GM19023 (cell line): Measurements from ENCODE around the gene TMEM209.
"Not testable (repeated sequence)": the region's sequence is repeated elsewhere in the genome, so short reads cannot be mapped to it uniquely, and the experiment has no call there.

ENCODE experiments used
- ATAC-seq: cut with Tn5 transposase; IDR thresholded peaks from one replicate; pipeline ENCODE4 v1.9.1; 2021; ENCODE audit warnings: mild to moderate bottlenecking, moderate library complexity; ENCODE audit not compliant: unreplicated experiment

Gene TMEM209

DNA sequence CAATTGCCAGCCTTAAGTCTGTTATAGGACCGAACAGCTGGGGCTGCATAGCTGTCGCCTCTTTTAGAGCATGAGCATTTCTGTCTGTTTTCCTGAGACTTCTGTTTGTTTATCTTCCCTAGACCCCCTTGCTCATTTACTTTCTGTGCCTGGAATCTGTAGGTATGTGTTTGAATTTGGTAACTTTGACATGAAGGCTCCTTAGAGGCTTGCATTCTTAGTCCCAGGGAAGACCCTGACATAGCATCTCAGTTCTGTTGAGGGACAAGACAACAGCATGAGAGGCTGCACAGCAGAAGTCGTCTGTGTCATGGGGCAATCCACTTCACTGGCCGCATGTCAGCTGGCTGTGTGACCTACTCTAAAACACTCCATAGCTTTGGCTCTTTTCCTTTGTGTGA, 76.2 kb downstream of the TMEM209 start:
- no peak for ATAC-seq

DNA sequence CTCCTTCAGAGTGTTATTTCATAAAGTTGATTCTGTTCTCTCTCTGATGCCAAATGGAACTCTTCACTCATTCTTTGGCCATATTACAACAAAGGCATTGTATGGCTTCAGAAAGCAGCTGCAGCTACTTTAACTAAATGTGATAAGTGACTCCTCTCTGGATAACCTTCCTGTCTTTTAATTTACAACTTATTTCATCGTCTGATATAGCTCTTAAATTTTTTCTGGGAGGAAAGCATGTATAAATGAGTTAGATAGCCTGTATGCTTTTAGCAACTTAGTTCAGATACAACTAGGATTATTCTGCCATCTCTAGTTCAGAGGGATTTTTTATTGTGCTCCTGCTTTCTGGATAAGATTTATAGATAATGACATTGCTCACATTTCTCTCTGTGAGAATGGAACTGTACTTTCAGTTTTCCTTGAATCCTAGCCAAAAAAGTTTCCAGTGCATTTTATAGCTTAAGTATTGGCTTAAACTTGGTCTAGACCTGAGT, 77.3 kb downstream of the TMEM209 start:
- ATAC-seq, result no peak

DNA sequence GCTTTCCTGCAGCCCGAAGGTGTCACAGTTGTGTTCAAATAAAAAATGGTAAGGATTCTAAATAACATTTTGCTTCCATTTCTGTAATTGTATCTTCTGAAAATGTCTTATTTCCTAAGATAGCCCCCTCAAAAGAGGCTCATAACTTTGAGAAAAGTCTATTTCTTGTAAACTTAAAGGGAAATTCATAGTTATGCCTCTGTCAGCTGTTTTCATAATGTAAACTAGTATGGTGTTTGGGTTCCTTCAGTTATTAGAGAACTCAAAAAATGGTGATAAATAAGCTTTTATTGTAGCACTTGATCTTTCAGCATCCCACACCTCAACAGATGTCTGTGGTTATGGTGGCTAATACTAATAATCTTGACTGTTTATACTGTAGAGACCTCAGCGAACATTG, 77.8 kb downstream of the TMEM209 start:
- ATAC-seq, result no peak

DNA sequence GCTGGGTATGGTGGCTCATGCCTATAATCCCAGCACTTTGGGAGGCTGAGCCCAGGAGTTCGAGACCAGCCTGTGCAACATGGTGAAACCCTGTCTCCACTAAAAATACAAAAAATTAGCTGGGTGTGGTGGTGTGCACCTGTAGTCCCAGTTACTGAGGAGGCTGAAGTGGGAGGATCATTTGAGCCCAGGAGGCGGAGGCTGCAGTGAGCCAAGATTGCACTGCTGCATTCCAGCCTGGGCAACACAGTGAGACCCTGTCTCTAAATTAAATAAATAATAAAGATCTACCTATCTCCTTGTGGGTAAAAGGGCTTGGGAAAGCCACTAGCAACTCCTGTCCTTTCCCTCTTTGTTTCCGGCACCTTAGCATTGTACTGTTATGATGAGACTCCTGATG, 78.4 kb downstream of the TMEM209 start:
- not testable (repeated sequence) for ATAC-seq

DNA sequence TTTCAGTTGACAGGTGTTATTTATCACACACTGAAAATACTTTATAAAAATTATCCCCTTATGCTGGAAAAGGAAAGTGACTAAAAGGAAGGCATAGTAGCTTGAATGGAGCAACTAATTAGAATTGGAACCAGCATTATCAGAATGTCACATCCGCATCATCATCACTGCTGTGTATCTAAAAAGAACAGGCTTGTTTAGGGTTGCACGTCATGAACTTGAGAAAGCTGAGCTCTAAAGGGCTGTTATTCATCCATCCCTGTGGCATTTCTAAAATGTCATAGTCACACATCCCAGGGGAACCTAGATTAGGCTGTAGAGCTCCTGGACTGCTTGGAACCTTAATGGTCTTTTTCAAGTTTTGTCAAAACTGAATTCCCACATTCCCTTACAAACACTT, 80.5 kb downstream of the TMEM209 start:
- ATAC-seq, result no peak

DNA sequence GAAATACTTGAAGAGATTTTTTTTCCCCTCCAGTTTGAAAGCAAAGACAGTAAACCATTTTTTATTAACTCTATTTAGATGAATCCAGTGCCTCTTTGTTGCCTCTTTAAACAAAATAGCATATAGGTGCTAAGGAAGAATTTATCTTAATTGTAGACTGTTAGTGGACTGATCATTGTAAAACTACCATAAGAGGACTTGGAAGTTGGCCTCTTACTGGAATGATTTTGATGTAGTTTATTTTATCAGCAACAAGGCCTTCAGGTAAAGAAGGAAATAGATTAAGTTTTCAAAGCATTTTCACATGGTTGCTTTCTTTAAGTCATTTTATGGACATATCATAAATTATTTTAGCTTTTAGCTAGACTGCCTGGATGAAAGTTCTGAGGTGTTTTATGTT, 81.7 kb downstream of the TMEM209 start:
- ATAC-seq, result no peak

DNA sequence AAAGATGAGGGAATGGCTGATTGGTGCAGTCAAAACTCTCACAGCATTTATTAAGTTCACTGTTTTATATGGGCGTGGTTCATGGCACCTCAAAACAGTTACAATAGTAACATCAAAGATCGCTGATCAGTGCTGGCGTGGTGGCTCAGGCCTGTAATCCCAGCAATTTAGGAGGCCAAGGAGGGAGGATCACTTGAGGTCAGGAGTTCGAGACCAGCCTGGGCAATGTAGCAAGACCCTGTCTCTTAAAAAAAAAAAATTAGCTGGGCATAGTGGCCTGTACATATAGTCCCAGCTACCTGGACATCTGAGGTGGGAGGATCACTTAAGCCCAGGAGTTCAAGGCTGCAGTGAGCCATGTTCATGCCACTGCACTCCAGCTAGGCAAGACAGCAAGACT, 86.4 kb downstream of the TMEM209 start:
- ATAC-seq, result no peak

DNA sequence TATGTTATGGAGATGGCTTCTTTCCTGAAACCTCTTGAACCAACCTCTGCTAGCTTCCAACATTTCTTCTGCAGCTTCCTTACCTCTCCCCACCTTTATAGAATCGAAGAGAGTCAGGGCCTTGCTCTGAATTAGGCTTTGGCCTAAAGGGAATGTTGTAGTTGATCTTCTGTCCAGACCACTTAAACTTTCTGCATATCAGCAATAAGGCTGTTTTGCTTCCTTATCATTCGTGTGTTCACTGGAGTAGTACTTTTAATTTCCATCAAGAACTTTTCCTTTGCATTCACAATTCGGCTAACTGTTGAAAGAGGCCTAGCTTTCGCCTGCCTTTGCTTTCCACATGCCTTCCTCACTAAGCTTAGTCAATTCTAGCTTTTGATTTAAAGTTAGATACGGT, 86.9 kb downstream of the TMEM209 start:
- ATAC-seq, result no peak

DNA sequence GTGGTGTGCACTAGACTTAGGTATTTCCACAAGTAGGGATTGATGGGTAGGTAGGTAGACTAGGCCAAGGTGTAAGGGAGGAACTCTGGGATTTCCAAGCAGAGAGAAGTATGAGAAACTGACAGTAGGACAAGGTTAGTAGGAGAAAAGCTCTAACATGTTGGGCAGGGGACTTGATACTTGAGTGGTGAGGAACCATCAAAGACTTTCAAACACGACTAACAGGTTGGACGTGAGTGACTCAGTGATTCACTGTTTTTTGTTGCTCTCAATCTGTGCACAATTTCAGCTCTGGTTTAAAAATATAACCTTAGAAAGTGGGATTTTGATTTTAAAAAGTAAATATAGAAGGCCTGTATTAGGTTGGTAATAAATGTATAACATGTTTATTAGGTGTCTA, 90.4 kb downstream of the TMEM209 start:
- no peak for ATAC-seq
